ENCODE data around the gene FAAP100. TPM values are rescaled to one million over a fixed set of nuclear protein-coding genes. Genes with fewer than 3 reads are reported as not detected.

The FAAP100 gene
- total RNA-seq, 1 donor from 2014 or later = 37.2 TPM

- Mint-ChIP-seq H3K9me3 (no peaks in the 10 kb centered on the region), H3K27me3 (ENCODE audit: low read depth) (no peaks in the 10 kb centered on the region), H3K27ac (no peak overlapping the region), H3K36me3 (peaks cover 12% of the 10 kb centered on the region), H3K4me1 (peaks cover 18% of the 10 kb centered on the region), H3K4me3 (no peak overlapping the region)
- TF ChIP-seq CTCF (IDR thresholded peaks at IDR 0.05; ENCODE audit: unreplicated experiment) = no peak
- DNase-seq (ENCODE audit: low spot score in 2 of 2, unreplicated experiment in 2 of 2) = no peak
Measured at GRCh38 chr17:81556863-81557262, 4.7 kb upstream of the FAAP100 start.

- DNase-seq (ENCODE audit: low spot score in 2 of 2, unreplicated experiment in 2 of 2) = no peak
- H3K4me1 Mint-ChIP-seq = peaks cover 21% of the 10 kb centered on the region
- no peak overlapping the region for H3K27ac Mint-ChIP-seq
- peaks cover 10% of the 10 kb centered on the region for H3K36me3 Mint-ChIP-seq
- TF ChIP-seq CTCF (IDR thresholded peaks at IDR 0.05; ENCODE audit: unreplicated experiment) = no peak
- H3K27me3 Mint-ChIP-seq (ENCODE audit: low read depth) = no peaks in the 10 kb centered on the region
- H3K9me3 Mint-ChIP-seq = no peaks in the 10 kb centered on the region
- no peak overlapping the region for H3K4me3 Mint-ChIP-seq
Measured at GRCh38 chr17:81556175-81556691, 4.1 kb upstream of the FAAP100 start.

- H3K4me3 Mint-ChIP-seq = peak overlapping the region; percentile 82
- no peak for DNase-seq (ENCODE audit: low spot score in 2 of 2, unreplicated experiment in 2 of 2)
- TF ChIP-seq CTCF (IDR thresholded peaks at IDR 0.05; ENCODE audit: unreplicated experiment) = no peak
- peak overlapping the region; percentile 87 for H3K27ac Mint-ChIP-seq
- peaks cover 25% of the 10 kb centered on the region for H3K4me1 Mint-ChIP-seq
- H3K27me3 Mint-ChIP-seq (ENCODE audit: low read depth) = no peaks in the 10 kb centered on the region
- H3K9me3 Mint-ChIP-seq = no peaks in the 10 kb centered on the region
- H3K36me3 Mint-ChIP-seq = peaks cover 17% of the 10 kb centered on the region
Measured at GRCh38 chr17:81553616-81554181, 1.5 kb upstream of the FAAP100 start.

GRCh38 chr17:81553018-81553615 lies 964 bp upstream of the FAAP100 start:
- Mint-ChIP-seq H3K36me3 (peaks cover 15% of the 10 kb centered on the region), H3K27ac (peak overlapping the region; percentile 87), H3K4me1 (peaks cover 25% of the 10 kb centered on the region), H3K9me3 (no peaks in the 10 kb centered on the region), H3K27me3 (ENCODE audit: low read depth) (no peaks in the 10 kb centered on the region), H3K4me3 (peak overlapping the region; percentile 82)
- DNase-seq (ENCODE audit: low spot score in 2 of 2, unreplicated experiment in 2 of 2) = peak in 1 of 2 experiments; percentile 51
- TF ChIP-seq CTCF (IDR thresholded peaks at IDR 0.05; ENCODE audit: unreplicated experiment) = no peak

- Mint-ChIP-seq H3K4me1 (peaks cover 25% of the 10 kb centered on the region), H3K4me3 (peak overlapping the region; percentile 84), H3K27me3 (ENCODE audit: low read depth) (no peaks in the 10 kb centered on the region), H3K27ac (peak overlapping the region; percentile 53), H3K9me3 (no peaks in the 10 kb centered on the region), H3K36me3 (peaks cover 12% of the 10 kb centered on the region)
- DNase-seq (ENCODE audit: low spot score in 2 of 2, unreplicated experiment in 2 of 2) = no peak
- no peak for TF ChIP-seq CTCF (IDR thresholded peaks at IDR 0.05; ENCODE audit: unreplicated experiment)
Measured at GRCh38 chr17:81551458-81552243, 502 bp downstream of the FAAP100 start.
